Calu3 (cell line): ENCODE results near the gene ZBTB5. TPM values are rescaled to one million over a fixed set of nuclear protein-coding genes. Genes with fewer than 3 reads are reported as not detected.
A peak's percentile ranks its signal among the peaks of the same experiment; 100 is the strongest.

Experiments used
- BruUV-seq: library from RNA; stranded (reverse); fragments of 400-500 nt; replicated peaks from 2 replicates; lab custom pipeline; 2021; lab: Mats Ljungman, UMichigan
- CTCF ChIA-PET: fragments of 300-600 bp; sonication (Branson Sonifier 250); formaldehyde crosslinking; loops from one replicate; lab custom pipeline; 2022; ENCODE audit warnings: antibody characterized with exemption; lab: Charles Lee
- DNase-seq: peaks from one replicate; pipeline ENCODE4 v3.0.0; 2022
- H3K27ac Mint-ChIP-seq: one replicate; pipeline ENCODE4 v1.8.0; 2022; ENCODE audit warnings: mixed read lengths; ENCODE audit not compliant: unreplicated experiment
- H3K27me3 Mint-ChIP-seq: one replicate; pipeline ENCODE4 v1.8.0; 2022; ENCODE audit warnings: mixed read lengths; ENCODE audit not compliant: unreplicated experiment
- H3K36me3 Mint-ChIP-seq: one replicate; pipeline ENCODE4 v1.8.0; 2022; ENCODE audit warnings: mild to moderate bottlenecking, moderate library complexity, mixed read lengths; ENCODE audit not compliant: insufficient read depth, unreplicated experiment
- H3K4me1 Mint-ChIP-seq: one replicate; pipeline ENCODE4 v1.8.0; 2022; ENCODE audit warnings: mild to moderate bottlenecking, low read depth, mixed read lengths; ENCODE audit not compliant: unreplicated experiment
- H3K4me3 Mint-ChIP-seq: one replicate; pipeline ENCODE4 v1.8.0; 2022; ENCODE audit warnings: mild to moderate bottlenecking, low read depth, moderate library complexity, mixed read lengths; ENCODE audit not compliant: unreplicated experiment
- H3K9me3 Mint-ChIP-seq: one replicate; pipeline ENCODE4 v1.8.0; 2022; ENCODE audit warnings: low read depth, mixed read lengths; ENCODE audit not compliant: unreplicated experiment
- CTCF ChIP-seq: fragments of 200-600 bp; IDR thresholded peaks from one replicate; pipeline ENCODE4 v1.8.0; 2022; ENCODE audit warnings: antibody characterized with exemption; ENCODE audit not compliant: unreplicated experiment
- intact Hi-C: fragments of 100-400 bp; cut with micrococcal nuclease; formaldehyde crosslinking; loops from one replicate; pipeline ENCODE4 v1.10.0; 2022; ENCODE audit not compliant: unreplicated experiment
- total RNA-seq: library from RNA; stranded (reverse); gene quantifications from 2 replicates; pipeline ENCODE4 v1.2.3, GENCODE V29; 2022

ZBTB5 gene
- total RNA-seq, 1 experiment from 2014 or later: 4.7 TPM

DNA sequence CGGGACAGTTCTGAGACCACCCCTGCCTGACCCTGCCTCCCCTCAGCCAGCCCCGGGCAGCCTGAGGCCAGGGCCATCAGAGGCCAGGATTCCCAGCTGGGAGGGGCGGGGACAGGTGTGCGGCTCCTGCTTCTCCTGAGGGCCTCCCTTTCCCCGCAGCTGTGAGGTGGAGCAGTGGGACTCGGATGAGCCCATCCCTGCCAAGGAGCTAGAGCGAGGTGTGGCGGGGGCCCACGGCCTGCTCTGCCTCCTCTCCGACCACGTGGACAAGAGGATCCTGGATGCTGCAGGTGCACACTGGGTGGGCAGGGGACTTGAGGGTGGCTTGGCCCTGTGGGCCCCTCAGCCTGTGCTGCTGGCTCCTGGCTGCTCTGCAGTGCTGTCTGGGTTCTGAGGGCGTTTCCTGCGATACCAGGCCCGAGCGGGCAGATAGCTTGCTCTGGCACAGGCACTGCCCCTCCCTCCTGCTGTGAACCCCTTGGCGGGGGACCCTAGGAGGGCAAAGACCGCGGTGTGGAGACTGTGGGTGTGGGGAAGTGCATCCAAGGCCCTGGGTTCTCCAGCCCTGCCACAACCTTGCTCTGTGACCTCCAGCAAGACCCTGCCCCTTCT, 40.5 kb downstream of the ZBTB5 start:
- Mint-ChIP-seq H3K27ac (no peak overlapping the region), H3K27me3 (no peaks in the 10 kb centered on the region), H3K9me3 (no peaks in the 10 kb centered on the region), H3K4me3 (no peak overlapping the region), H3K4me1 (peaks cover 8% of the 10 kb centered on the region), H3K36me3 (peaks cover 11% of the 10 kb centered on the region)
- intact Hi-C loops: no loop called here
- CTCF ChIA-PET: no interaction called here
- TF ChIP-seq CTCF: no peak
- DNase-seq: no peak
- no TSS peak for BruUV-seq

- Mint-ChIP-seq H3K4me3 (no peak overlapping the region), H3K36me3 (peaks cover 11% of the 10 kb centered on the region), H3K27me3 (no peaks in the 10 kb centered on the region), H3K4me1 (peaks cover 8% of the 10 kb centered on the region), H3K27ac (no peak overlapping the region), H3K9me3 (no peaks in the 10 kb centered on the region)
- intact Hi-C loops: no loop called here
- DNase-seq: no peak
- BruUV-seq: no TSS peak
- no peak for TF ChIP-seq CTCF
- CTCF ChIA-PET: no interaction called here
These were observed 41.0 kb downstream of the ZBTB5 start for GRCh38 chr9:37424204-37424685.

- BruUV-seq: no TSS peak
- H3K27ac Mint-ChIP-seq: no peak overlapping the region
- H3K9me3 Mint-ChIP-seq: no peaks in the 10 kb centered on the region
- no peak for TF ChIP-seq CTCF
- peaks cover 11% of the 10 kb centered on the region for H3K36me3 Mint-ChIP-seq
- peaks cover 8% of the 10 kb centered on the region for H3K4me1 Mint-ChIP-seq
- intact Hi-C loops: no loop called here
- no peaks in the 10 kb centered on the region for H3K27me3 Mint-ChIP-seq
- DNase-seq: no peak
- CTCF ChIA-PET: interaction anchor here (0.7 kb wide), 1 partner anchor 428 kb away, joined by 3 read pairs; no protein-coding TSS in a partner anchor
- peak overlapping the region; percentile 75 for H3K4me3 Mint-ChIP-seq
These were observed 41.7 kb downstream of the ZBTB5 start for GRCh38 chr9:37423508-37423907.

DNA sequence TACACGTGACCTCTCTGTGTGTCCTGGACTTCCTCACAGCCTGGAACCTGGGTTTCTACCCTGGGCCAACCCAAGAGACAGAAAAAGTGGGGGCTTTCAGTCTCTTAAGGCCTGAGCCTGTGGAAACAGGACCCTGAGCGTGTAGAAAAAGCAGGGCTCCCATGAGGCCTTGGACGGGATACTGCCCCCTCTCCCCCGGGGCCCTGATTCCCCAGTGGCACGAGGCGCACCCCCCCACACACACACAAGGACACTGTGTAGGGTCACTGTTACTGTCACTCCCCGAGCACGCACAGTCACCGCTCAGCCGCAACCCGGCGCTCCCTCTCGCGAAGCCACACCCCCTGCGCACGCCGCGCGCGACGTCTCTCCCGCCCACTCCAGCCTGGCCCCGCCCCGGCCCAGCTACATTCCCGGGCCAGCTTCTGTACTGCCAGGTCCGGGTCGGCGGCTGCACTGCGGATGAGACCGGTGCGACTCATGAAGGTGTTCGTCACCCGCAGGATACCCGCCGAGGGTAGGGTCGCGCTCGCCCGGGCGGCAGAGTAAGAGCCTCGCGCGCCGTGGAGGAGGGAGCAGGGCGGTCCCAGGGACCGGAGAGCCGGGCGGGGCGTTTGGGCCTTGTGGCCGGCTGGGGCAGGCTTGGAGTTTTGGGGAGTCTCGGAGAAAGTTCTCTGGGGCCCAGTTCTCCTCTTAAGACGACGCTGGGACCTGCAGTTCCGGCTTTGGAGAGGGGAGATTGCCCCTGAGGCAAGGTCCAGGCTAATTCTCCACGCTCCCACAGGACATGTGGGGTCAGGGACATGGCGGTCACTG, 42.8 kb downstream of the ZBTB5 start, which contains the start of gene GRHPR:
TSS of gene GRHPR (plus strand) at position 408 of the 816 bp plus-strand sequence. CDS start at position 463, 55 bp downstream.
- Mint-ChIP-seq H3K36me3 (peaks cover 11% of the 10 kb centered on the region), H3K4me1 (peaks cover 8% of the 10 kb centered on the region), H3K27ac (peak within 1 kb of the TSS; percentile 74), H3K27me3 (no peaks in the 10 kb centered on the region), H3K4me3 (peak within 1 kb of the TSS; percentile 75), H3K9me3 (no peaks in the 10 kb centered on the region)
- BruUV-seq: no TSS peak
- intact Hi-C loops: no loop called here
- peak; percentile 70 for DNase-seq
- CTCF ChIA-PET: interaction anchor here (0.7 kb wide), 1 partner anchor 427 kb away, joined by 3 read pairs; no protein-coding TSS in a partner anchor
- no peak for TF ChIP-seq CTCF
